GM19035 (cell line): Measurements from ENCODE around the gene GRID1.

Experiments used
- ATAC-seq: cut with Tn5 transposase; IDR thresholded peaks from one replicate; pipeline ENCODE4 v1.9.1; 2021; ENCODE audit not compliant: unreplicated experiment

Gene GRID1

GRCh38 chr10:85600026-85600743 is 766.4 kb downstream of the GRID1 start:
- ATAC-seq = no peak

- no peak for ATAC-seq
These were observed 767.5 kb downstream of the GRID1 start for GRCh38 chr10:85599081-85599480.

- ATAC-seq = no peak
These were observed 767.9 kb downstream of the GRID1 start for GRCh38 chr10:85598646-85599045.

GRCh38 chr10:85597006-85597405 is 769.6 kb downstream of the GRID1 start:
- no peak for ATAC-seq

- no peak for ATAC-seq
These were observed 770.2 kb downstream of the GRID1 start for GRCh38 chr10:85596389-85596788.

GRCh38 chr10:85594239-85594638 is 772.4 kb downstream of the GRID1 start:
- ATAC-seq = no peak

- ATAC-seq = no peak
These were observed 773.3 kb downstream of the GRID1 start for GRCh38 chr10:85593226-85593772.

GRCh38 chr10:85581371-85581770 is 785.2 kb downstream of the GRID1 start:
- no peak for ATAC-seq

- ATAC-seq = no peak
These were observed 786.0 kb downstream of the GRID1 start for GRCh38 chr10:85580585-85580984.

- no peak for ATAC-seq
These were observed 787.7 kb downstream of the GRID1 start for GRCh38 chr10:85578860-85579259.

GRCh38 chr10:85575441-85575840 is 791.2 kb downstream of the GRID1 start:
- no peak for ATAC-seq

- ATAC-seq = no peak
These were observed 795.7 kb downstream of the GRID1 start for GRCh38 chr10:85570871-85571270.

GRCh38 chr10:85565381-85565780 is 801.2 kb downstream of the GRID1 start:
- ATAC-seq = no peak

- no peak for ATAC-seq
These were observed 808.1 kb downstream of the GRID1 start for GRCh38 chr10:85558533-85558932.

GRCh38 chr10:85557706-85558105 is 808.9 kb downstream of the GRID1 start:
- ATAC-seq = no peak

GRCh38 chr10:85557077-85557476 is 809.5 kb downstream of the GRID1 start:
- ATAC-seq = no peak
